Bronchial epithelial cell (primary cell): ENCODE data around the gene TNS4. TPM values are rescaled to one million over a fixed set of nuclear protein-coding genes. Genes with fewer than 3 reads are reported as not detected.

Experiments
- DNase-seq: peaks from one replicate; pipeline ENCODE4 v3.0.0-alpha.2; 2010; ENCODE audit warnings: low read depth
- FAIRE-seq: peaks from 2 replicates; lab custom pipeline; 2011; peaks lifted over from hg19 to GRCh38; lab: Jason Lieb, UNC
- H3K27me3 ChIP-seq: 2 replicates; pipeline ENCODE4 v1.5.1; 2011; ENCODE audit warnings: low read length; ENCODE audit not compliant: control insufficient read depth, insufficient read depth
- H3K36me3 ChIP-seq: 2 replicates; pipeline ENCODE4 v1.5.1; 2011; ENCODE audit warnings: low read length; ENCODE audit not compliant: control insufficient read depth, insufficient read depth
- H3K4me3 ChIP-seq: 2 replicates; pipeline ENCODE4 v1.5.1; 2011; ENCODE audit warnings: mild to moderate bottlenecking, low read depth, low read length, control low read depth
- CTCF ChIP-seq: IDR thresholded peaks from 2 replicates; pipeline ENCODE4 v1.5.1; 2011; ENCODE audit warnings: mild to moderate bottlenecking, moderate library complexity, low read length, control low read depth, inconsistent platforms; ENCODE audit not compliant: insufficient read depth, severe bottlenecking
- total RNA-seq: library from RNA; depleted of rRNA; stranded (reverse); fragments of >200 nt; gene quantifications from 2 replicates; pipeline ENCODE4 v1.2.1, GENCODE V29; 2014

TNS4 gene
- total RNA-seq, 1 donor from 2014 or later, result 27.1 TPM

- H3K27me3 ChIP-seq, result no peaks in the 10 kb centered on the region
- H3K36me3 ChIP-seq, result peaks cover 31% of the 10 kb centered on the region
- peak overlapping the region; percentile 98 for H3K4me3 ChIP-seq
- TF ChIP-seq CTCF, result no peak
- FAIRE-seq (no peak), DNase-seq (no peak)
Observed at GRCh38 chr17:40500709-40501108, 714 bp downstream of the TNS4 start.

- DNase-seq (no peak), FAIRE-seq (no peak)
- TF ChIP-seq CTCF, result no peak
- H3K4me3 ChIP-seq, result peak overlapping the region; percentile 98
- no peaks in the 10 kb centered on the region for H3K27me3 ChIP-seq
- peaks cover 34% of the 10 kb centered on the region for H3K36me3 ChIP-seq
Observed at GRCh38 chr17:40500190-40500589, 1.2 kb downstream of the TNS4 start.

- peak overlapping the region; percentile 98 for H3K4me3 ChIP-seq
- TF ChIP-seq CTCF, result peak; percentile 6
- no peaks in the 10 kb centered on the region for H3K27me3 ChIP-seq
- peaks cover 37% of the 10 kb centered on the region for H3K36me3 ChIP-seq
- DNase-seq (peak; percentile 47), FAIRE-seq (no peak)
Observed at GRCh38 chr17:40499551-40500189, 1.8 kb downstream of the TNS4 start.

- FAIRE-seq (no peak), DNase-seq (peak; percentile 48)
- Histone ChIP-seq H3K27me3 (no peaks in the 10 kb centered on the region), H3K36me3 (peaks cover 41% of the 10 kb centered on the region), H3K4me3 (peak overlapping the region; percentile 98)
- no peak for TF ChIP-seq CTCF
Observed at GRCh38 chr17:40498281-40499084, 2.9 kb downstream of the TNS4 start.

- TF ChIP-seq CTCF, result no peak
- peaks cover 44% of the 10 kb centered on the region for H3K36me3 ChIP-seq
- no peaks in the 10 kb centered on the region for H3K27me3 ChIP-seq
- peak overlapping the region; percentile 98 for H3K4me3 ChIP-seq
- FAIRE-seq, result peak; percentile 92
- DNase-seq, result peak; percentile 85
Observed at GRCh38 chr17:40497695-40498094, 3.7 kb downstream of the TNS4 start.
